ENCODE data around the gene XPO4. TPM values are rescaled to one million over a fixed set of nuclear protein-coding genes. Genes with fewer than 3 reads are reported as not detected.
"Not testable (repeated sequence)": the region's sequence is repeated elsewhere in the genome, so short reads cannot be mapped to it uniquely, and the experiment has no call there.

Gene XPO4
- total RNA-seq, 1 donor from 2014 or later, result 11.5 TPM

DNA sequence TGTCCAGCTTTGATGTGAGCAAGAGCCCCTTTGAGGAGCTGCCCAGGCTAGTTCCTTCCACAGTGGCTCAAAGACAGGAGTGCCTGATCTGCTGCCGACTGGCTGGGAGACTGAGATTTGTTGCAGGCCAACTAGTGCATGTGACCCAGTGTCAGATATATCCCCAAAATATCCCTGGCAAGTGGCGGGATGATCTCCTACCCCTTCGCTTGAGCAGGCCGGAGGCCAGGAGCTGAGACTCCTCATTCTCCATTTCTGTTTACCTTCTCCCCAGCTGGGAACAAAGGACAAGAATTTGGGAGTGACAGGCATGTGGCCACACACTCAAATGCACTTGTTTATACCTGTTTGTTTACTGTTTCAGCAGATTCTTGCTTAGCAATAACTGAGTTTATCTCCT, 37.1 kb upstream of the XPO4 start:
- peaks cover 11% of the 10 kb centered on the region for H3K4me1 Mint-ChIP-seq (ENCODE audit: low read depth)
- H3K36me3 Mint-ChIP-seq (ENCODE audit: low read depth), result no peaks in the 10 kb centered on the region
- H3K27me3 Mint-ChIP-seq (ENCODE audit: low read depth), result no peaks in the 10 kb centered on the region
- H3K27ac Mint-ChIP-seq (ENCODE audit: unreplicated experiment), result no peak overlapping the region
- no peak overlapping the region for H3K4me3 Mint-ChIP-seq (ENCODE audit: unreplicated experiment)
- DNase-seq (ENCODE audit: low spot score), result no peak
- no peaks in the 10 kb centered on the region for H3K9me3 Mint-ChIP-seq (ENCODE audit: low read depth)
- TF ChIP-seq, protein P1, sequence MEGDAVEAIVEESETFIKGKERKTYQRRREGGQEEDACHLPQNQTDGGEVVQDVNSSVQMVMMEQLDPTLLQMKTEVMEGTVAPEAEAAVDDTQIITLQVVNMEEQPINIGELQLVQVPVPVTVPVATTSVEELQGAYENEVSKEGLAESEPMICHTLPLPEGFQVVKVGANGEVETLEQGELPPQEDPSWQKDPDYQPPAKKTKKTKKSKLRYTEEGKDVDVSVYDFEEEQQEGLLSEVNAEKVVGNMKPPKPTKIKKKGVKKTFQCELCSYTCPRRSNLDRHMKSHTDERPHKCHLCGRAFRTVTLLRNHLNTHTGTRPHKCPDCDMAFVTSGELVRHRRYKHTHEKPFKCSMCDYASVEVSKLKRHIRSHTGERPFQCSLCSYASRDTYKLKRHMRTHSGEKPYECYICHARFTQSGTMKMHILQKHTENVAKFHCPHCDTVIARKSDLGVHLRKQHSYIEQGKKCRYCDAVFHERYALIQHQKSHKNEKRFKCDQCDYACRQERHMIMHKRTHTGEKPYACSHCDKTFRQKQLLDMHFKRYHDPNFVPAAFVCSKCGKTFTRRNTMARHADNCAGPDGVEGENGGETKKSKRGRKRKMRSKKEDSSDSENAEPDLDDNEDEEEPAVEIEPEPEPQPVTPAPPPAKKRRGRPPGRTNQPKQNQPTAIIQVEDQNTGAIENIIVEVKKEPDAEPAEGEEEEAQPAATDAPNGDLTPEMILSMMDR (IDR thresholded peaks at IDR 0.05), result no peak

- Mint-ChIP-seq H3K4me3 (ENCODE audit: unreplicated experiment) (no peak overlapping the region), H3K4me1 (ENCODE audit: low read depth) (peaks cover 5% of the 10 kb centered on the region), H3K27ac (ENCODE audit: unreplicated experiment) (no peak overlapping the region), H3K27me3 (ENCODE audit: low read depth) (no peaks in the 10 kb centered on the region), H3K9me3 (ENCODE audit: low read depth) (no peaks in the 10 kb centered on the region), H3K36me3 (ENCODE audit: low read depth) (no peaks in the 10 kb centered on the region)
- TF ChIP-seq, protein P1 (IDR thresholded peaks at IDR 0.05), result peak; percentile 14
- DNase-seq (ENCODE audit: low spot score), result no peak
Measured at GRCh38 chr13:20938302-20938701, 35.8 kb upstream of the XPO4 start.

GRCh38 chr13:20927596-20928257, 25.2 kb upstream of the XPO4 start:
- DNase-seq (ENCODE audit: low spot score), result no peak
- H3K9me3 Mint-ChIP-seq (ENCODE audit: low read depth), result no peaks in the 10 kb centered on the region
- no peak overlapping the region for H3K4me3 Mint-ChIP-seq (ENCODE audit: unreplicated experiment)
- TF ChIP-seq, protein P1 (IDR thresholded peaks at IDR 0.05), result no peak
- peaks cover 5% of the 10 kb centered on the region for H3K4me1 Mint-ChIP-seq (ENCODE audit: low read depth)
- no peak overlapping the region for H3K27ac Mint-ChIP-seq (ENCODE audit: unreplicated experiment)
- no peaks in the 10 kb centered on the region for H3K36me3 Mint-ChIP-seq (ENCODE audit: low read depth)
- peaks cover 1% of the 10 kb centered on the region for H3K27me3 Mint-ChIP-seq (ENCODE audit: low read depth)

DNA sequence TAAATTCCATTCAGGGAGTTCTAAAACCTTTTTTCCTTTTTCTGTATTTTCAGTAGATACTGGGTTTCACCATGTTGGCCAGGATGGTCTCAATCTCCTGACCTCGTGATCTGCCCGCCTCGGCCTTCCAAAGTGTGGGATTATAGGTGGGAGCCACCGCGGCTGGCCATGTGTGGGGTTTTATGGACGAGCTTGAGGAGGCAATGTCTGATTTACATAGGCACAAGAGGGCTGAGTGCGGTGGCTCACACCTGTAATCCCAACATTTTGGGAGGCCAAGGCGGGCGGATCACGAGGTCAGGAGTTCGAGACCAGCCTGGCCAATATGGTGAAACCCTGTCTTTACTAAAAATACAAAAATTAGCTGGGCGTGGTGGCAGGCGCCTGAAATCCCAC, 22.8 kb upstream of the XPO4 start:
- H3K27ac Mint-ChIP-seq (ENCODE audit: unreplicated experiment); H3K4me1 Mint-ChIP-seq (ENCODE audit: low read depth); DNase-seq (ENCODE audit: low spot score); H3K4me3 Mint-ChIP-seq (ENCODE audit: unreplicated experiment); H3K9me3 Mint-ChIP-seq (ENCODE audit: low read depth); H3K36me3 Mint-ChIP-seq (ENCODE audit: low read depth); H3K27me3 Mint-ChIP-seq (ENCODE audit: low read depth): not testable (repeated sequence)

DNA sequence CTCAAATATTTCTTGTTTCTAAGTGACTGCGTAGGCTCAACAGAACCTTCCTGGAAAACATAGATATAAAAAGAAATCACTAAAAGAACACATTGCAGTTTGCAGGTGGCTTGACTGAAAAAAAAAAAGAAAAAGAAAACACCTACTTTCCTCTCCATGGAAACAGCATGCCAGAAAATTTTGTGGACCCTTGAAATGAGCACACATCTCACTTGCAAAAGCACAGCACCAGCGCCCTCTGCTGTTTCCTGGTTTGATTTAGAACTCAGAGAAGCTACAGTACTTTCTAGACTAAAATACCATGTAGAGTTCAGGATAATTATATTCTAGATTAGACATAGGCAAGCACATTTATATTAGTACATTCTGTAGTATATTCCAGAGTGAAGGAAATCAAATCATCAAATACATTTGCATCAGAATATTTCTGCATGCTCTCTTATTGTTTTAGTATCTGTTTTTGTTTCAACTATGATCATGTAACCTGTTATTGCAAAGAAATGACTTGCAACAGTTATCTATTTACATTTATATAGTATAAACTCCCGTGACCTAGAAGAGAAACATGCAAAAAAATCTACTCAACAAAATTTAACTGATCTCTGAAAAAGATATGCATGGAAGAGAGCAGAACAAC, 22.3 kb upstream of the XPO4 start:
- TF ChIP-seq, protein P1 (IDR thresholded peaks at IDR 0.05), result peak; percentile 97
- Mint-ChIP-seq H3K27me3 (ENCODE audit: low read depth) (peaks cover 1% of the 10 kb centered on the region), H3K4me3 (ENCODE audit: unreplicated experiment) (no peak overlapping the region), H3K27ac (ENCODE audit: unreplicated experiment) (no peak overlapping the region), H3K4me1 (ENCODE audit: low read depth) (peaks cover 5% of the 10 kb centered on the region), H3K36me3 (ENCODE audit: low read depth) (no peaks in the 10 kb centered on the region), H3K9me3 (ENCODE audit: low read depth) (no peaks in the 10 kb centered on the region)
- DNase-seq (ENCODE audit: low spot score), result no peak

DNA sequence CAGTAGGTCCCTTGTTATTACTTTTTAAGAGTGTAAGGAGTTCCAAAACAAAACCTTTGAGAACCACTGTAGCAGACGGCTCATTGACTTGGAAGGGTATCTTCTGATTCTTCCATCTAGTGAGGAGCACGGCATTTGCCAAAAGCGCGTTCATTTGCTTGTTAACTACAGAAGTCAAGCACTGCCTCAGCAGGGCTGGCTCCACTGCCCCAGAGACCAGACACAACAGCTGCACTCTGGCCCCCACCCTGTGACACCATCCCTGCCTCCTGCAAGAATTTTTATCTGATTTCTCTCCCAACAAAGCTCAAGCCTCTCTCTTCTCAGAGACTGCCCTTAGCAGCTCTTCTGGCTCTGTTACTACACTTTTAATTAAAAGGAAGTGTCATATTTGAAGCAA, 20.7 kb upstream of the XPO4 start:
- H3K4me3 Mint-ChIP-seq (ENCODE audit: unreplicated experiment), result no peak overlapping the region
- no peak overlapping the region for H3K27ac Mint-ChIP-seq (ENCODE audit: unreplicated experiment)
- H3K4me1 Mint-ChIP-seq (ENCODE audit: low read depth), result peaks cover 5% of the 10 kb centered on the region
- peaks cover 1% of the 10 kb centered on the region for H3K27me3 Mint-ChIP-seq (ENCODE audit: low read depth)
- DNase-seq (ENCODE audit: low spot score), result peak; percentile 50
- H3K9me3 Mint-ChIP-seq (ENCODE audit: low read depth), result no peaks in the 10 kb centered on the region
- TF ChIP-seq, protein P1 (IDR thresholded peaks at IDR 0.05), result no peak
- no peaks in the 10 kb centered on the region for H3K36me3 Mint-ChIP-seq (ENCODE audit: low read depth)

All from chondrocyte (in vitro differentiated cells).